ENCODE results near the gene SERPINB12. TPM values are rescaled to one million over a fixed set of nuclear protein-coding genes. Genes with fewer than 3 reads are reported as not detected.

SERPINB12 gene
- total and polyA plus RNA-seq, 2 of the 13 experiments (the other 11 are each of a cell fraction or from before 2014, with no cell fraction given) = not detected

- no peaks in the 10 kb centered on the region for H3K4me1 ChIP-seq (ENCODE audit: insufficient read depth, low read length)
- no peak overlapping the region for H3K4me2 ChIP-seq (ENCODE audit: low read depth, low read length)
- FAIRE-seq (no peak), ATAC-seq (no peak), DNase-seq (ENCODE audit: low spot score) (no peak)
- no TSS peak for BruUV-seq (replicated peaks)
- H4K20me1 ChIP-seq (ENCODE audit: insufficient read depth, low read length) = no peaks in the 10 kb centered on the region
- CTCF ChIA-PET (ENCODE audit: low intra/inter-chr PET ratio, low total read pairs) = no interaction called here
- in situ Hi-C loops (cut with HindIII; ENCODE audit: extremely low pct_ligation_motif_present, low pct_unique_long_range_greater_than_20kb) (no loop called here), intact Hi-C loops (cut with micrococcal nuclease; ENCODE audit: unreplicated experiment) (no loop called here)
- 3% methylated on average over 3 of the region's 3 CpGs for WGBS (ENCODE audit: low lambda C conversion rate)
- no peak overlapping the region for H3K4me3 ChIP-seq (replicated peaks in 1 of 3; ENCODE audit: insufficient read depth in 1 of 3, low read depth in 2 of 3, low read length in 3 of 3)
- TF ChIP-seq CCAR2 (optimal IDR thresholded peaks at IDR 0.05; ENCODE audit: low read depth, low read length) (no peak), CENPX (CRISPR knock-in tag; IDR thresholded peaks at IDR 0.05) (no peak), PAX8 (CRISPR knock-in tag; IDR thresholded peaks at IDR 0.05; ENCODE audit: borderline replicate concordance) (no peak), ZNF446 (CRISPR knock-in tag; IDR thresholded peaks at IDR 0.05) (no peak), KLF12 (CRISPR knock-in tag; IDR thresholded peaks at IDR 0.05; ENCODE audit: borderline replicate concordance) (no peak), ZNF616 (CRISPR knock-in tag; IDR thresholded peaks at IDR 0.05; ENCODE audit: low read depth) (no peak), ZNF496 (CRISPR knock-in tag; IDR thresholded peaks at IDR 0.05; ENCODE audit: insufficient replicate concordance) (no peak), RAD51 (IDR thresholded peaks at IDR 0.05; ENCODE audit: borderline replicate concordance) (no peak), REXO4 (CRISPR knock-in tag; IDR thresholded peaks at IDR 0.05; ENCODE audit: borderline replicate concordance) (no peak), SKI (IDR thresholded peaks at IDR 0.05; ENCODE audit: partially characterized antibody) (no peak), PAXIP1 (CRISPR knock-in tag; conservative IDR thresholded peaks at IDR 0.05) (no peak), ZNF205 (CRISPR knock-in tag; IDR thresholded peaks at IDR 0.05) (no peak), ZNF224 (CRISPR knock-in tag; IDR thresholded peaks at IDR 0.05) (no peak), CREB3 (CRISPR knock-in tag; IDR thresholded peaks at IDR 0.05) (no peak), PHF8 (CRISPR knock-in tag; IDR thresholded peaks at IDR 0.05) (no peak), THRA (CRISPR knock-in tag; IDR thresholded peaks at IDR 0.05; ENCODE audit: borderline replicate concordance) (no peak), ZFP1 (CRISPR knock-in tag; IDR thresholded peaks at IDR 0.05) (no peak), SNAPC2 (CRISPR knock-in tag; IDR thresholded peaks at IDR 0.05) (no peak), ZNF549 (CRISPR knock-in tag; IDR thresholded peaks at IDR 0.05) (no peak)
- no peak overlapping the region for H3K27ac ChIP-seq (ENCODE audit: extremely low read length, insufficient read depth, low read length)
- H3K27me3 ChIP-seq (ENCODE audit: control insufficient read depth in 1 of 2, insufficient read depth in 2 of 2, low read length in 2 of 2) = no peaks in the 10 kb centered on the region
- H3K9me3 ChIP-seq (ENCODE audit: low read length) = no peaks in the 10 kb centered on the region
- no peak overlapping the region for H3K9ac ChIP-seq (ENCODE audit: insufficient read depth, low read depth, low read length)
- no peaks in the 10 kb centered on the region for H3K36me3 ChIP-seq (replicated peaks in 1 of 2; ENCODE audit: control insufficient read depth in 1 of 2, insufficient read depth in 2 of 2, low read length in 2 of 2)
- no peaks in the 10 kb centered on the region for H3K79me2 ChIP-seq (ENCODE audit: insufficient read depth, low read length)
- POLR2A ChIA-PET = no interaction called here
- H2AFZ ChIP-seq (ENCODE audit: low read length) = no peak overlapping the region
Observed at GRCh38 chr18:63590966-63591695, 49.0 kb downstream of the SERPINB12 start.

Measured in HepG2 (cell line).